ENCODE data around the gene UBR4.

DNA sequence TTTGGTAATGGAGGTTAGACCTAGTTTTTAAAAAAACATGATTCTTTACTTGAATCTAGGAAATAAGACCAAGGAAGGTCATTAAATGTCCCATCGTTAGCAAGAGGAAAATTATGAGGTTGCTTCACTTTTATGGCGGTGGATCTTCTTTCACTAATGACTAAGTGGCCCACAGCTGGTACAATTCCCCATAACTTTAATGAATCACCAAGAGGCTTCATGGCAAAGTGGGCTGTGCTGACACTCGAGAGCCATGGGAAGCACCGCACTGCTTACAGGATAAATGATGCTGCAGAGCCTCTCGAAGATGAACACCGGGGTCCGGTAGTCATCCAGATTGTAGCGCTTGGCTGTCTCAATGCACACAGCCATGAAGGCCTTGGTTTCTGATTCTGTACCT, 108.8 kb downstream of the UBR4 start:
- TF ChIP-seq POLR2AphosphoS5 (IDR thresholded peaks at IDR 0.05; ENCODE audit: borderline replicate concordance, low read depth, low read length) (no peak), EZH2 (IDR thresholded peaks at IDR 0.05) (no peak), FOXP2 (optimal IDR thresholded peaks at IDR 0.05; ENCODE audit: control extremely low read depth, extremely low read length, insufficient read depth) (no peak)

Data from SK-N-MC (cell line).